GM12878 (cell line): ENCODE data around the gene ERP44. TPM values are rescaled to one million over a fixed set of nuclear protein-coding genes. Genes with fewer than 3 reads are reported as not detected.

Source experiments
- ATAC-seq: fragments of 200-7000 bp; cut with Tn5 transposase; 3 replicates; pipeline ENCODE4 v1.9.1; 2020; ENCODE audit warnings: mild to moderate bottlenecking, moderate library complexity
- BruUV-seq: library from RNA; stranded (reverse); fragments of 400-500 nt; replicated peaks from 2 replicates; lab custom pipeline; 2021; lab: Mats Ljungman, UMichigan
- CTCF ChIA-PET: fragments of 300-600 bp; sonication (Branson Sonifier 250); formaldehyde crosslinking; extraction: SDS; loops from one replicate; lab custom pipeline; 2021; ENCODE audit warnings: inconsistent platforms; lab: Yijun Ruan, JAX
- POLR2A ChIA-PET: fragments of 350-600 bp; formaldehyde crosslinking; extraction: SDS; loops from one replicate; lab custom pipeline; 2021; ENCODE audit warnings: inconsistent platforms; lab: Charles Lee
- RAD21 ChIA-PET: fragments of 300-600 bp; sonication (Branson Sonifier 250); formaldehyde crosslinking; loops from one replicate; lab custom pipeline; 2023; ENCODE audit warnings: antibody characterized with exemption; ENCODE audit not compliant: unreplicated experiment; lab: Charles Lee
- SMC1A ChIA-PET: fragments of 300-600 bp; sonication (Branson Sonifier 250); formaldehyde crosslinking; loops from one replicate; lab custom pipeline; 2023; ENCODE audit not compliant: unreplicated experiment, uncharacterized antibody; lab: Charles Lee
- DNase-seq: peaks from one replicate; pipeline ENCODE4 v3.0.0-alpha.2; 2011; ENCODE audit warnings: low read depth, low spot score
- FAIRE-seq: peaks from 3 replicates; lab custom pipeline; 2011; peaks lifted over from hg19 to GRCh38; lab: Jason Lieb, UNC
- H2AFZ ChIP-seq: 2 replicates; pipeline ENCODE4 v1.6.0; 2011; ENCODE audit warnings: low read depth, low read length, control low read depth; ENCODE audit not compliant: control insufficient read depth
- H3K27ac ChIP-seq: 2 replicates; pipeline ENCODE4 v1.5.1; 2011; ENCODE audit warnings: control low read depth; ENCODE audit not compliant: control insufficient read depth, insufficient read depth
- H3K27me3 ChIP-seq, 2 experiments: replicated peaks in 1 of 2; 2 replicates each; pipeline versions ENCODE4 v1.6.0 to v1.6.1; 2011; ENCODE audit warnings: low read length in 1 of 2; ENCODE audit not compliant: control insufficient read depth in 2 of 2, insufficient read depth in 2 of 2
- H3K36me3 ChIP-seq, 2 experiments: 2 replicates each; pipeline ENCODE4 v1.5.1; 2011; ENCODE audit warnings: low read length in 1 of 2; ENCODE audit not compliant: control insufficient read depth in 2 of 2, insufficient read depth in 2 of 2
- H3K4me1 ChIP-seq: 2 replicates; pipeline ENCODE4 v1.6.1; 2011; ENCODE audit warnings: mild to moderate bottlenecking, low read length, moderate library complexity, mixed read lengths; ENCODE audit not compliant: control insufficient read depth, insufficient read depth
- H3K4me2 ChIP-seq: 2 replicates; pipeline ENCODE4 v1.6.0; 2011; ENCODE audit warnings: control low read depth; ENCODE audit not compliant: control insufficient read depth, insufficient read depth
- H3K4me3 ChIP-seq: fragments of 200-600 bp; sonication (generic); 2 replicates; pipeline ENCODE4 v1.5.1; 2016
- H3K79me2 ChIP-seq: 2 replicates; pipeline ENCODE4 v1.6.0; 2011; ENCODE audit warnings: low read length; ENCODE audit not compliant: control insufficient read depth, insufficient read depth
- H3K9ac ChIP-seq: 2 replicates; pipeline ENCODE4 v1.8.0; 2011; ENCODE audit warnings: low read length, control low read depth, mixed read lengths; ENCODE audit not compliant: control insufficient read depth, insufficient read depth
- H3K9me3 ChIP-seq: replicated peaks from 3 replicates; pipeline ENCODE4 v1.5.1; 2011; ENCODE audit warnings: mild to moderate bottlenecking, low read length; ENCODE audit not compliant: control insufficient read depth, insufficient read depth
- H4K20me1 ChIP-seq: 2 replicates; pipeline ENCODE4 v1.6.0; 2011; ENCODE audit not compliant: control insufficient read depth, insufficient read depth
- EED ChIP-seq: sonication (generic); IDR thresholded peaks from 2 replicates; pipeline ENCODE4 v1.6.1; 2016; ENCODE audit warnings: antibody characterized with exemption, low read depth
- IKZF1 ChIP-seq: fragments of 450-650 bp; conservative IDR thresholded peaks from 2 replicates; pipeline ENCODE4 v1.6.1; 2017; ENCODE audit warnings: antibody characterized with exemption, mild to moderate bottlenecking
- JUNB ChIP-seq: IDR thresholded peaks from 2 replicates; pipeline ENCODE4 v1.6.1; 2016; ENCODE audit warnings: antibody characterized with exemption, mild to moderate bottlenecking
- MTA3 ChIP-seq: IDR thresholded peaks from 2 replicates; pipeline ENCODE4 v1.6.1; 2012; ENCODE audit warnings: low read length, inconsistent platforms, borderline replicate concordance
- NBN ChIP-seq: fragments of 450-650 bp; IDR thresholded peaks from 2 replicates; pipeline ENCODE4 v1.6.1; 2016
- NFIC ChIP-seq: IDR thresholded peaks from 2 replicates; pipeline ENCODE4 v1.6.1; 2012; ENCODE audit warnings: low read depth, mild to moderate bottlenecking, inconsistent platforms, low read length, moderate library complexity
- PAX8 ChIP-seq: fragments of 450-650 bp; IDR thresholded peaks from 2 replicates; pipeline ENCODE4 v1.6.1; 2017; ENCODE audit warnings: mild to moderate bottlenecking, moderate library complexity
- SMAD5 ChIP-seq: IDR thresholded peaks from 2 replicates; pipeline ENCODE4 v1.6.1; 2016; ENCODE audit warnings: antibody characterized with exemption, low read depth
- TAF1 ChIP-seq: IDR thresholded peaks from 2 replicates; pipeline ENCODE4 v1.6.1; 2011; ENCODE audit warnings: mild to moderate bottlenecking, low read depth, low read length, borderline replicate concordance
- TCF3 ChIP-seq: IDR thresholded peaks from 2 replicates; pipeline ENCODE4 v1.6.1; 2012; ENCODE audit warnings: low read depth, mild to moderate bottlenecking, low read length, borderline replicate concordance; ENCODE audit not compliant: insufficient read depth
- WGBS: methylation state at CpG from one replicate; pipeline ENCODE4 v1.1.6; 2016; ENCODE audit warnings: low lambda C conversion rate; ENCODE audit not compliant: insufficient replicate concordance, insufficient coverage; ENCODE audit errors: missing lambda C conversion rate; 5-methylcytosine and 5-hydroxymethylcytosine counted together
- in situ Hi-C: fragments of 300-500 bp; cut with MboI; formaldehyde crosslinking; loops from 9 replicates; pipeline ENCODE4 v1.14.3; 2018; ENCODE audit warnings: mixed read lengths
- intact Hi-C: fragments of 100-400 bp; cut with micrococcal nuclease; formaldehyde crosslinking; loops from one replicate; pipeline ENCODE4 v1.14.2; 2022; ENCODE audit not compliant: unreplicated experiment
- polyA plus RNA-seq, 11 experiments: library from polyadenylated mRNA; depleted of rRNA in 4 of 11; unstranded in 6 of 11; stranded (reverse) in 5 of 11; fragments of >200 nt; fragmentation: Nextera tagmentation in 4 of 11; fragmentation: Illumina TruSeq in 1 of 11; extraction: Ambion mirVana in 4 of 11; extraction: Trizol in 1 of 11; gene quantifications; 1 replicate in 1 of 11; 2 replicates in 10 of 11; pipeline versions ENCODE4 v1.2.1 to v1.2.3, GENCODE V29; 2011 to 2016; ENCODE audit warnings: inconsistent platforms in 2 of 11, missing spikeins in 2 of 11, low read depth in 1 of 11
- total RNA-seq, 4 experiments: library from RNA; depleted of rRNA in 3 of 4; stranded (reverse); fragments of >200 nt in 3 of 4; fragmentation: Illumina TruSeq in 1 of 4; extraction: Trizol in 1 of 4; gene quantifications; 2 replicates each; pipeline versions ENCODE4 v1.2.1 to v1.2.3, GENCODE V29; 2013 to 2021
- TF ChIP-seq, protein P1 (sequence below): fragments of 450-650 bp; formaldehyde crosslinking; IDR thresholded peaks from 2 replicates; pipeline ENCODE4 v1.5.0; 2022; ENCODE audit warnings: mild to moderate bottlenecking, missing genetic modification characterization
- TF ChIP-seq, protein P2 (sequence below): fragments of 450-650 bp; IDR thresholded peaks from 2 replicates; pipeline ENCODE4 v1.6.1; 2016; ENCODE audit warnings: mild to moderate bottlenecking, moderate library complexity, borderline replicate concordance
- TF ChIP-seq, protein P3 (sequence below): fragments of 450-650 bp; formaldehyde crosslinking; IDR thresholded peaks from 2 replicates; pipeline ENCODE4 v1.4.0; 2020; ENCODE audit warnings: mild to moderate bottlenecking, moderate library complexity

Gene ERP44
- total and polyA plus RNA-seq, 10 of the 15 experiments (the other 5 are each of a cell fraction or from before 2014, with no cell fraction given), result 11.5 to 52.4 (median 20.2) TPM

DNA sequence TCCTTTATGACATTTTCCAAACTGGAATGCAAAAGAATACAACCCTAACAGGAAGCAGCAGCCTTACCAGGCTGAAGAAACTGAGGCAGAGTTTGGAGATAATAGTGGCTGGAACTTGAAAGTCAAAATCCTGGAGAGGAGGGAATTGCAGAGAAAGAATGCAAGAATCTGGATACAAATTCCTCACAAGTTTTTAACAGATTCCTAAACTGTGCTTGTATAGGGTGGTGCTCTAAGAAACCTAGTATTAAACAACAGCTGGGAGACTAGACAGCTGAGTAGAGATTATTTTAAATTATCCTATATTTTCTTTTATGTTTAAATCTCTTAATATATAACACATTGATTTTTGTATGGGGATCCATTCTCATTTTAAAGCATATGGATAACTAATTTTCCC is 31.0 kb upstream of the ERP44 start (continued):
- no peak for TF ChIP-seq PAX8

DNA sequence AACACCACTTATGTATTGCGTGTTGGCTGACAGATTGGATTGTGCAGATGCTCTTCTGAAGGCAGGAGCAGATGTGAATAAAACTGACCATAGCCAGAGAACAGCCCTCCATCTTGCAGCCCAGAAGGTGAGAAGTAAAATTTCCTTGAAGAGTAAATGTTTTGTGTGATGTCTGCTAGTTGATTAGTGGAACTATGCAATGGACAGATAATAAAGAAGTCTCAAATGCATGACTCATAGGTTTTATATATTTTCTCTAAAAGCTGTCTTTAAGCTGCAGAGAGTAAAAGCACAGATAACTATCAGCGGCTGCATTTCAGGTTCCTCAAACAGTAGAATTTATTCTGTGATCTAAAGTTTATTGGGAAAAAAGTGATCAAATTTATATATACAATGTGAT is 27.6 kb upstream of the ERP44 start:
- POLR2A ChIA-PET, result no interaction called here
- TF ChIP-seq, protein P1, sequence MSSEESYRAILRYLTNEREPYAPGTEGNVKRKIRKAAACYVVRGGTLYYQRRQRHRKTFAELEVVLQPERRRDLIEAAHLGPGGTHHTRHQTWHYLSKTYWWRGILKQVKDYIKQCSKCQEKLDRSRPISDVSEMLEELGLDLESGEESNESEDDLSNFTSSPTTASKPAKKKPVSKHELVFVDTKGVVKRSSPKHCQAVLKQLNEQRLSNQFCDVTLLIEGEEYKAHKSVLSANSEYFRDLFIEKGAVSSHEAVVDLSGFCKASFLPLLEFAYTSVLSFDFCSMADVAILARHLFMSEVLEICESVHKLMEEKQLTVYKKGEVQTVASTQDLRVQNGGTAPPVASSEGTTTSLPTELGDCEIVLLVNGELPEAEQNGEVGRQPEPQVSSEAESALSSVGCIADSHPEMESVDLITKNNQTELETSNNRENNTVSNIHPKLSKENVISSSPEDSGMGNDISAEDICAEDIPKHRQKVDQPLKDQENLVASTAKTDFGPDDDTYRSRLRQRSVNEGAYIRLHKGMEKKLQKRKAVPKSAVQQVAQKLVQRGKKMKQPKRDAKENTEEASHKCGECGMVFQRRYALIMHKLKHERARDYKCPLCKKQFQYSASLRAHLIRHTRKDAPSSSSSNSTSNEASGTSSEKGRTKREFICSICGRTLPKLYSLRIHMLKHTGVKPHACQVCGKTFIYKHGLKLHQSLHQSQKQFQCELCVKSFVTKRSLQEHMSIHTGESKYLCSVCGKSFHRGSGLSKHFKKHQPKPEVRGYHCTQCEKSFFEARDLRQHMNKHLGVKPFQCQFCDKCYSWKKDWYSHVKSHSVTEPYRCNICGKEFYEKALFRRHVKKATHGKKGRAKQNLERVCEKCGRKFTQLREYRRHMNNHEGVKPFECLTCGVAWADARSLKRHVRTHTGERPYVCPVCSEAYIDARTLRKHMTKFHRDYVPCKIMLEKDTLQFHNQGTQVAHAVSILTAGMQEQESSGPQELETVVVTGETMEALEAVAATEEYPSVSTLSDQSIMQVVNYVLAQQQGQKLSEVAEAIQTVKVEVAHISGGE, result no peak
- TF ChIP-seq SMAD5 (no peak), IKZF1 (no peak), NBN (no peak), EED (no peak), NFIC (no peak), JUNB (no peak), MTA3 (no peak), TAF1 (no peak), TCF3 (no peak)
- TF ChIP-seq, protein P2, sequence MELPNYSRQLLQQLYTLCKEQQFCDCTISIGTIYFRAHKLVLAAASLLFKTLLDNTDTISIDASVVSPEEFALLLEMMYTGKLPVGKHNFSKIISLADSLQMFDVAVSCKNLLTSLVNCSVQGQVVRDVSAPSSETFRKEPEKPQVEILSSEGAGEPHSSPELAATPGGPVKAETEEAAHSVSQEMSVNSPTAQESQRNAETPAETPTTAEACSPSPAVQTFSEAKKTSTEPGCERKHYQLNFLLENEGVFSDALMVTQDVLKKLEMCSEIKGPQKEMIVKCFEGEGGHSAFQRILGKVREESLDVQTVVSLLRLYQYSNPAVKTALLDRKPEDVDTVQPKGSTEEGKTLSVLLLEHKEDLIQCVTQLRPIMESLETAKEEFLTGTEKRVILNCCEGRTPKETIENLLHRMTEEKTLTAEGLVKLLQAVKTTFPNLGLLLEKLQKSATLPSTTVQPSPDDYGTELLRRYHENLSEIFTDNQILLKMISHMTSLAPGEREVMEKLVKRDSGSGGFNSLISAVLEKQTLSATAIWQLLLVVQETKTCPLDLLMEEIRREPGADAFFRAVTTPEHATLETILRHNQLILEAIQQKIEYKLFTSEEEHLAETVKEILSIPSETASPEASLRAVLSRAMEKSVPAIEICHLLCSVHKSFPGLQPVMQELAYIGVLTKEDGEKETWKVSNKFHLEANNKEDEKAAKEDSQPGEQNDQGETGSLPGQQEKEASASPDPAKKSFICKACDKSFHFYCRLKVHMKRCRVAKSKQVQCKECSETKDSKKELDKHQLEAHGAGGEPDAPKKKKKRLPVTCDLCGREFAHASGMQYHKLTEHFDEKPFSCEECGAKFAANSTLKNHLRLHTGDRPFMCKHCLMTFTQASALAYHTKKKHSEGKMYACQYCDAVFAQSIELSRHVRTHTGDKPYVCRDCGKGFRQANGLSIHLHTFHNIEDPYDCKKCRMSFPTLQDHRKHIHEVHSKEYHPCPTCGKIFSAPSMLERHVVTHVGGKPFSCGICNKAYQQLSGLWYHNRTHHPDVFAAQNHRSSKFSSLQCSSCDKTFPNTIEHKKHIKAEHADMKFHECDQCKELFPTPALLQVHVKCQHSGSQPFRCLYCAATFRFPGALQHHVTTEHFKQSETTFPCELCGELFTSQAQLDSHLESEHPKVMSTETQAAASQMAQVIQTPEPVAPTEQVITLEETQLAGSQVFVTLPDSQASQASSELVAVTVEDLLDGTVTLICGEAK, result no peak
- TF ChIP-seq, protein P3, sequence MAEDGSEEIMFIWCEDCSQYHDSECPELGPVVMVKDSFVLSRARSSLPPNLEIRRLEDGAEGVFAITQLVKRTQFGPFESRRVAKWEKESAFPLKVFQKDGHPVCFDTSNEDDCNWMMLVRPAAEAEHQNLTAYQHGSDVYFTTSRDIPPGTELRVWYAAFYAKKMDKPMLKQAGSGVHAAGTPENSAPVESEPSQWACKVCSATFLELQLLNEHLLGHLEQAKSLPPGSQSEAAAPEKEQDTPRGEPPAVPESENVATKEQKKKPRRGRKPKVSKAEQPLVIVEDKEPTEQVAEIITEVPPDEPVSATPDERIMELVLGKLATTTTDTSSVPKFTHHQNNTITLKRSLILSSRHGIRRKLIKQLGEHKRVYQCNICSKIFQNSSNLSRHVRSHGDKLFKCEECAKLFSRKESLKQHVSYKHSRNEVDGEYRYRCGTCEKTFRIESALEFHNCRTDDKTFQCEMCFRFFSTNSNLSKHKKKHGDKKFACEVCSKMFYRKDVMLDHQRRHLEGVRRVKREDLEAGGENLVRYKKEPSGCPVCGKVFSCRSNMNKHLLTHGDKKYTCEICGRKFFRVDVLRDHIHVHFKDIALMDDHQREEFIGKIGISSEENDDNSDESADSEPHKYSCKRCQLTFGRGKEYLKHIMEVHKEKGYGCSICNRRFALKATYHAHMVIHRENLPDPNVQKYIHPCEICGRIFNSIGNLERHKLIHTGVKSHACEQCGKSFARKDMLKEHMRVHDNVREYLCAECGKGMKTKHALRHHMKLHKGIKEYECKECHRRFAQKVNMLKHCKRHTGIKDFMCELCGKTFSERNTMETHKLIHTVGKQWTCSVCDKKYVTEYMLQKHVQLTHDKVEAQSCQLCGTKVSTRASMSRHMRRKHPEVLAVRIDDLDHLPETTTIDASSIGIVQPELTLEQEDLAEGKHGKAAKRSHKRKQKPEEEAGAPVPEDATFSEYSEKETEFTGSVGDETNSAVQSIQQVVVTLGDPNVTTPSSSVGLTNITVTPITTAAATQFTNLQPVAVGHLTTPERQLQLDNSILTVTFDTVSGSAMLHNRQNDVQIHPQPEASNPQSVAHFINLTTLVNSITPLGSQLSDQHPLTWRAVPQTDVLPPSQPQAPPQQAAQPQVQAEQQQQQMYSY (CRISPR knock-in tag), result no peak

More for the DNA sequence above, 27.6 kb upstream of the ERP44 start:
- DNase-seq (no peak), ATAC-seq (no peak), FAIRE-seq (no peak)
- no peak overlapping the region for H3K27ac ChIP-seq
- no peaks in the 10 kb centered on the region for H3K36me3 ChIP-seq
- H3K27me3 ChIP-seq, result no peaks in the 10 kb centered on the region
- no peaks in the 10 kb centered on the region for H4K20me1 ChIP-seq
- no peaks in the 10 kb centered on the region for H3K4me1 ChIP-seq
- CTCF ChIA-PET, result no interaction called here
- no peak overlapping the region for H3K4me3 ChIP-seq
- no TSS peak for BruUV-seq
- H3K4me2 ChIP-seq, result no peak overlapping the region
- in situ Hi-C loops (no loop called here), intact Hi-C loops (no loop called here)
- no peak overlapping the region for H3K9ac ChIP-seq
- 94% methylated on average over 2 of the region's 2 CpGs for WGBS
- no peak overlapping the region for H2AFZ ChIP-seq
- H3K79me2 ChIP-seq, result no peaks in the 10 kb centered on the region
- H3K9me3 ChIP-seq, result no peaks in the 10 kb centered on the region
- SMC1A ChIA-PET, result interaction anchor here (1.6 kb wide), 1 partner anchor 32 kb away, joined by 3 read pairs; no protein-coding TSS in a partner anchor
- RAD21 ChIA-PET, result no interaction called here
